ENCODE data around the gene MSI2.

DNA sequence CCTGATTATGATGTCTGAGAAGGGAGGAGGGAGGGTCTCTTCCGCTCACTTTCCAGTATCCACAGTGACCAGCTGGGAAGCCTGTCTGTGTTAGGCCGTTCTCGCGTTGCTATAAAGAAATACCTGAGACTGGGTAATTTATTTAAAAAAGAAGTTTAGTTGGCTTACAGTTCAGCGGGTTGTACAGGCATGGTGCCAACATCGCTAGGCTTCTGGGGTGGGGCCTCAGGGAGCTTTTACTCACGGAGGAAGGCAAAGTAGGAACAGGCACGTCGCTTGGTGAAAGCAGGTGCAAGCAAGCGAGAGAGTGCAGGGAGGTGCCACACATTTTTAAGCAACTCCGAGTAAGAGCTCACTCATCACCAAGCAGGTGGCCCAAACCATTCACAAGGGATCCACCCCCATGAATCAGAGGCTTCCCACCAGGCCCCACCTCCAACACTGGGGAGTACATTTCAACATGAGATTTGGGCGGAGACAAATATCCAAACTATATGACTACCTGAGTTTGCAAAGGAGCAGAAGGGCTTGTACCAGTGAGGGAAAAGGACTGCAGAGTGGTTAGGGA is 351.3 kb downstream of the MSI2 start:
- TF ChIP-seq, protein P1, sequence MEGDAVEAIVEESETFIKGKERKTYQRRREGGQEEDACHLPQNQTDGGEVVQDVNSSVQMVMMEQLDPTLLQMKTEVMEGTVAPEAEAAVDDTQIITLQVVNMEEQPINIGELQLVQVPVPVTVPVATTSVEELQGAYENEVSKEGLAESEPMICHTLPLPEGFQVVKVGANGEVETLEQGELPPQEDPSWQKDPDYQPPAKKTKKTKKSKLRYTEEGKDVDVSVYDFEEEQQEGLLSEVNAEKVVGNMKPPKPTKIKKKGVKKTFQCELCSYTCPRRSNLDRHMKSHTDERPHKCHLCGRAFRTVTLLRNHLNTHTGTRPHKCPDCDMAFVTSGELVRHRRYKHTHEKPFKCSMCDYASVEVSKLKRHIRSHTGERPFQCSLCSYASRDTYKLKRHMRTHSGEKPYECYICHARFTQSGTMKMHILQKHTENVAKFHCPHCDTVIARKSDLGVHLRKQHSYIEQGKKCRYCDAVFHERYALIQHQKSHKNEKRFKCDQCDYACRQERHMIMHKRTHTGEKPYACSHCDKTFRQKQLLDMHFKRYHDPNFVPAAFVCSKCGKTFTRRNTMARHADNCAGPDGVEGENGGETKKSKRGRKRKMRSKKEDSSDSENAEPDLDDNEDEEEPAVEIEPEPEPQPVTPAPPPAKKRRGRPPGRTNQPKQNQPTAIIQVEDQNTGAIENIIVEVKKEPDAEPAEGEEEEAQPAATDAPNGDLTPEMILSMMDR (IDR thresholded peaks at IDR 0.05) = no peak
- no peak for TF ChIP-seq POLR2A (IDR thresholded peaks at IDR 0.05)
